A673 (cell line): ENCODE data around the gene FOXO3. TPM values are rescaled to one million over a fixed set of nuclear protein-coding genes. Genes with fewer than 3 reads are reported as not detected.

Experiments used
- BruUV-seq: library from RNA; stranded (reverse); fragments of 400-500 nt; replicated peaks from 2 replicates; lab custom pipeline; 2021; lab: Mats Ljungman, UMichigan
- CTCF ChIA-PET: fragments of 300-600 bp; sonication (Branson Sonifier 250); formaldehyde crosslinking; loops from one replicate; lab custom pipeline; 2022; ENCODE audit warnings: antibody characterized with exemption; lab: Charles Lee
- POLR2A ChIA-PET: fragments of 300-600 bp; sonication (Branson Sonifier 250); formaldehyde crosslinking; loops from one replicate; lab custom pipeline; 2022; ENCODE audit warnings: antibody characterized with exemption; ENCODE audit not compliant: low non-redundant PET; lab: Charles Lee
- DNase-seq: peaks from one replicate; pipeline ENCODE4 v3.0.0-alpha.2; 2015; ENCODE audit warnings: low spot score
- H3K27ac ChIP-seq: fragments of 200-600 bp; sonication (generic); 2 replicates; pipeline ENCODE4 v1.5.1; 2016; ENCODE audit warnings: mixed run types, low read depth, mild to moderate bottlenecking, mixed read lengths, antibody characterized with exemption, low read length; ENCODE audit not compliant: poor library complexity, severe bottlenecking
- H3K27me3 ChIP-seq: fragments of 200-600 bp; sonication (generic); replicated peaks from 2 replicates; pipeline ENCODE4 v1.6.1; 2017; ENCODE audit warnings: mixed run types, low read depth, mild to moderate bottlenecking, mixed read lengths, antibody characterized with exemption, low read length; ENCODE audit not compliant: insufficient read depth, poor library complexity
- H3K36me3 ChIP-seq: fragments of 200-600 bp; sonication (generic); 2 replicates; pipeline ENCODE4 v1.6.1; 2016; ENCODE audit warnings: mixed run types, mild to moderate bottlenecking, mixed read lengths, antibody characterized with exemption, low read length; ENCODE audit not compliant: insufficient read depth, poor library complexity, severe bottlenecking
- H3K4me1 ChIP-seq: fragments of 200-600 bp; sonication (generic); 2 replicates; pipeline ENCODE4 v1.6.1; 2017; ENCODE audit warnings: mixed run types, mild to moderate bottlenecking, mixed read lengths, antibody characterized with exemption, low read length; ENCODE audit not compliant: insufficient read depth, poor library complexity, severe bottlenecking
- H3K4me3 ChIP-seq: fragments of 200-600 bp; sonication (generic); 2 replicates; pipeline ENCODE4 v1.5.1; 2016; ENCODE audit warnings: low read depth, mixed run types, mild to moderate bottlenecking, mixed read lengths, low read length; ENCODE audit not compliant: poor library complexity, severe bottlenecking
- H3K9me3 ChIP-seq: fragments of 200-600 bp; sonication (generic); 2 replicates; pipeline ENCODE4 v1.6.1; 2016; ENCODE audit warnings: mixed run types, low read depth, mild to moderate bottlenecking, mixed read lengths, antibody characterized with exemption, low read length; ENCODE audit not compliant: poor library complexity, severe bottlenecking
- CTCF ChIP-seq: fragments of 300-800, 200-600 bp; sonication (generic); conservative IDR thresholded peaks from 2 replicates; pipeline ENCODE4 v1.5.1; 2017; ENCODE audit warnings: low read depth, mild to moderate bottlenecking, antibody characterized with exemption, low read length, moderate library complexity, mixed read lengths
- EZH2 ChIP-seq: fragments of 200-600 bp; sonication (generic); IDR thresholded peaks from 2 replicates; pipeline ENCODE4 v1.6.1; 2017; ENCODE audit warnings: borderline replicate concordance, low read depth, mild to moderate bottlenecking, mixed read lengths, antibody characterized with exemption, low read length; ENCODE audit not compliant: poor library complexity, severe bottlenecking
- intact Hi-C: fragments of 100-400 bp; cut with micrococcal nuclease; formaldehyde crosslinking; loops from one replicate; pipeline ENCODE4 v1.10.0; 2022; ENCODE audit not compliant: unreplicated experiment
- total RNA-seq: library from RNA; stranded (reverse); gene quantifications from 2 replicates; pipeline ENCODE4 v1.2.3, GENCODE V29; 2021

Gene FOXO3
- total RNA-seq, 1 experiment from 2014 or later, result 16.8 TPM

GRCh38 chr6:108579328-108579721, 18.6 kb downstream of the FOXO3 start:
- H3K4me3 ChIP-seq, result no peak overlapping the region
- H3K36me3 ChIP-seq, result no peaks in the 10 kb centered on the region
- peaks cover 17% of the 10 kb centered on the region for H3K4me1 ChIP-seq
- intact Hi-C loops, result no loop called here
- CTCF ChIA-PET, result no interaction called here
- no peak overlapping the region for H3K27ac ChIP-seq
- BruUV-seq, result no TSS peak
- H3K9me3 ChIP-seq, result no peaks in the 10 kb centered on the region
- H3K27me3 ChIP-seq, result no peaks in the 10 kb centered on the region
- TF ChIP-seq CTCF, result no peak
- no peak for TF ChIP-seq EZH2
- POLR2A ChIA-PET, result no interaction called here
- DNase-seq, result no peak

GRCh38 chr6:108580646-108581045, 19.9 kb downstream of the FOXO3 start:
- intact Hi-C loops, result no loop called here
- CTCF ChIA-PET, result no interaction called here
- H3K27me3 ChIP-seq, result no peaks in the 10 kb centered on the region
- peaks cover 17% of the 10 kb centered on the region for H3K4me1 ChIP-seq
- no TSS peak for BruUV-seq
- POLR2A ChIA-PET, result no interaction called here
- no peaks in the 10 kb centered on the region for H3K9me3 ChIP-seq
- no peaks in the 10 kb centered on the region for H3K36me3 ChIP-seq
- no peak overlapping the region for H3K27ac ChIP-seq
- TF ChIP-seq EZH2, result no peak
- TF ChIP-seq CTCF, result no peak
- DNase-seq, result no peak
- H3K4me3 ChIP-seq, result no peak overlapping the region

- BruUV-seq, result no TSS peak
- Histone ChIP-seq H3K4me3 (peak overlapping the region; percentile 9), H3K9me3 (no peaks in the 10 kb centered on the region), H3K4me1 (peaks cover 17% of the 10 kb centered on the region), H3K27ac (no peak overlapping the region), H3K27me3 (no peaks in the 10 kb centered on the region), H3K36me3 (no peaks in the 10 kb centered on the region)
- ChIA-PET POLR2A (no interaction called here), CTCF (no interaction called here)
- no peak for TF ChIP-seq CTCF
- no peak for TF ChIP-seq EZH2
- intact Hi-C loops, result no loop called here
- peak; percentile 57 for DNase-seq
These were observed 20.7 kb downstream of the FOXO3 start for GRCh38 chr6:108581237-108581931.
